ENCODE measurements around the gene AKR1C1. TPM values are rescaled to one million over a fixed set of nuclear protein-coding genes. Genes with fewer than 3 reads are reported as not detected.

The AKR1C1 gene
- total and polyA plus RNA-seq, 2 of the 13 experiments (the other 11 are each of a cell fraction or from before 2014, with no cell fraction given): 948 to 2,238 TPM

DNA sequence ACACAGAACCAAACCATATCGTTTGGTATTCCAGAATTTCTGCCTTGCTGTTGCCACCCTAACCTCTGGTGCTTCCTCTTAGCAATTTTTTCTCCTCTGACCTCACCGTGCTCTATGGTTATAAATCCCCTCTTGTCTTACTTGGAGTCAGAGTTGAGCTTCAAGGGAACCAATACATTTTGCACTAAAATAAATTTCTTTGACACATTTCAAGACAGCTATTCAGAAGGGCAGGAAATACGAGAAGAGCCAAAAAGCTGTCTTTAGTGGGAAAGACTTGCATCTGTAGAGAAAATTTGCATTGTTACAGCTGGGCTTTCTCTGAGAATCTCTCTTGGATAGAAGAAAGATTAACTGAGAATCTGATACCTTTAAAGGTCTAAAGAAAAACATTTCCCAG is 54.9 kb downstream of the AKR1C1 start:
- TF ChIP-seq ZFYVE20 (CRISPR knock-in tag; IDR thresholded peaks at IDR 0.05; ENCODE audit: borderline replicate concordance, low read depth) (no peak), ZNF441 (CRISPR knock-in tag; IDR thresholded peaks at IDR 0.05; ENCODE audit: borderline replicate concordance) (no peak), KLF16 (CRISPR knock-in tag; IDR thresholded peaks at IDR 0.05) (no peak), PLRG1 (conservative IDR thresholded peaks at IDR 0.05) (no peak), NFE2L2 (IDR thresholded peaks at IDR 0.05; ENCODE audit: low read length) (no peak)
- TF ChIP-seq, protein P1, sequence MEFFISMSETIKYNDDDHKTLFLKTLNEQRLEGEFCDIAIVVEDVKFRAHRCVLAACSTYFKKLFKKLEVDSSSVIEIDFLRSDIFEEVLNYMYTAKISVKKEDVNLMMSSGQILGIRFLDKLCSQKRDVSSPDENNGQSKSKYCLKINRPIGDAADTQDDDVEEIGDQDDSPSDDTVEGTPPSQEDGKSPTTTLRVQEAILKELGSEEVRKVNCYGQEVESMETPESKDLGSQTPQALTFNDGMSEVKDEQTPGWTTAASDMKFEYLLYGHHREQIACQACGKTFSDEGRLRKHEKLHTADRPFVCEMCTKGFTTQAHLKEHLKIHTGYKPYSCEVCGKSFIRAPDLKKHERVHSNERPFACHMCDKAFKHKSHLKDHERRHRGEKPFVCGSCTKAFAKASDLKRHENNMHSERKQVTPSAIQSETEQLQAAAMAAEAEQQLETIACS (CRISPR knock-in tag; IDR thresholded peaks at IDR 0.05): no peak
- TF ChIP-seq, protein P2, sequence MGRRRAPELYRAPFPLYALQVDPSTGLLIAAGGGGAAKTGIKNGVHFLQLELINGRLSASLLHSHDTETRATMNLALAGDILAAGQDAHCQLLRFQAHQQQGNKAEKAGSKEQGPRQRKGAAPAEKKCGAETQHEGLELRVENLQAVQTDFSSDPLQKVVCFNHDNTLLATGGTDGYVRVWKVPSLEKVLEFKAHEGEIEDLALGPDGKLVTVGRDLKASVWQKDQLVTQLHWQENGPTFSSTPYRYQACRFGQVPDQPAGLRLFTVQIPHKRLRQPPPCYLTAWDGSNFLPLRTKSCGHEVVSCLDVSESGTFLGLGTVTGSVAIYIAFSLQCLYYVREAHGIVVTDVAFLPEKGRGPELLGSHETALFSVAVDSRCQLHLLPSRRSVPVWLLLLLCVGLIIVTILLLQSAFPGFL (CRISPR knock-in tag; IDR thresholded peaks at IDR 0.05): no peak
- H2AFZ ChIP-seq (ENCODE audit: low read length): no peak overlapping the region
- H3K4me1 ChIP-seq (ENCODE audit: insufficient read depth, low read length): peaks cover 46% of the 10 kb centered on the region
- FAIRE-seq (no peak), DNase-seq (ENCODE audit: low spot score) (no peak), ATAC-seq (no peak)
- BruUV-seq (replicated peaks): no TSS peak
- in situ Hi-C loops (cut with HindIII; ENCODE audit: extremely low pct_ligation_motif_present, low pct_unique_long_range_greater_than_20kb) (no loop called here), intact Hi-C loops (cut with micrococcal nuclease; ENCODE audit: unreplicated experiment) (loop anchor here (5.0 to 10.0 kb wide), 2 partner anchors 74 to 267 kb away; partner anchors contain the start of gene AKR1C3)
- H3K27ac ChIP-seq (ENCODE audit: extremely low read length, insufficient read depth, low read length): no peak overlapping the region
- no peaks in the 10 kb centered on the region for H3K79me2 ChIP-seq (ENCODE audit: insufficient read depth, low read length)
- H3K4me3 ChIP-seq (replicated peaks in 1 of 3; ENCODE audit: insufficient read depth in 1 of 3, low read depth in 2 of 3, low read length in 3 of 3): no peak overlapping the region
- WGBS (ENCODE audit: low lambda C conversion rate): 95% methylated on average over 3 of the region's 3 CpGs
- H3K9ac ChIP-seq (ENCODE audit: insufficient read depth, low read depth, low read length): no peak overlapping the region
- no peaks in the 10 kb centered on the region for H3K36me3 ChIP-seq (replicated peaks in 1 of 2; ENCODE audit: control insufficient read depth in 1 of 2, insufficient read depth in 2 of 2, low read length in 2 of 2)
- H3K4me2 ChIP-seq (ENCODE audit: low read depth, low read length): no peak overlapping the region
- CTCF ChIA-PET (ENCODE audit: low intra/inter-chr PET ratio, low total read pairs): no interaction called here
- H3K9me3 ChIP-seq (ENCODE audit: low read length): no peaks in the 10 kb centered on the region
- H3K27me3 ChIP-seq (ENCODE audit: control insufficient read depth in 1 of 2, insufficient read depth in 2 of 2, low read length in 2 of 2): no peaks in the 10 kb centered on the region
- POLR2A ChIA-PET: no interaction called here
- H4K20me1 ChIP-seq (ENCODE audit: insufficient read depth, low read length): no peaks in the 10 kb centered on the region

All from HepG2 (cell line).